D341Med (cell line): ENCODE measurements around the gene ABCC8.

Experiments
- DNase-seq: peaks from one replicate; pipeline ENCODE4 v3.0.0; 2012; ENCODE audit warnings: low spot score

ABCC8 gene

GRCh38 chr11:17471501-17471900 lies 5.1 kb downstream of the ABCC8 start:
- no peak for DNase-seq

- no peak for DNase-seq
These were observed 6.6 kb downstream of the ABCC8 start for GRCh38 chr11:17469998-17470397.

GRCh38 chr11:17468122-17468521 lies 8.5 kb downstream of the ABCC8 start:
- no peak for DNase-seq

- DNase-seq: no peak
These were observed 13.0 kb downstream of the ABCC8 start for GRCh38 chr11:17463546-17464174.

GRCh38 chr11:17462940-17463339 lies 13.7 kb downstream of the ABCC8 start:
- DNase-seq: no peak

- no peak for DNase-seq
These were observed 16.2 kb downstream of the ABCC8 start for GRCh38 chr11:17460406-17460805.

GRCh38 chr11:17459236-17459896 lies 17.3 kb downstream of the ABCC8 start:
- DNase-seq: no peak

GRCh38 chr11:17458268-17458667 lies 18.4 kb downstream of the ABCC8 start:
- no peak for DNase-seq

GRCh38 chr11:17457396-17458173 lies 19.1 kb downstream of the ABCC8 start:
- no peak for DNase-seq

GRCh38 chr11:17452668-17453067 lies 24.0 kb downstream of the ABCC8 start:
- DNase-seq: no peak

GRCh38 chr11:17449158-17449557 lies 27.5 kb downstream of the ABCC8 start:
- DNase-seq: no peak

- DNase-seq: no peak
These were observed 30.2 kb downstream of the ABCC8 start for GRCh38 chr11:17446482-17446881.

- DNase-seq: no peak
These were observed 31.3 kb downstream of the ABCC8 start for GRCh38 chr11:17445240-17445795.

GRCh38 chr11:17443926-17444690 lies 32.5 kb downstream of the ABCC8 start:
- DNase-seq: peak; percentile 80

- no peak for DNase-seq
These were observed 33.2 kb downstream of the ABCC8 start for GRCh38 chr11:17443423-17443822.

- no peak for DNase-seq
These were observed 33.6 kb downstream of the ABCC8 start for GRCh38 chr11:17443000-17443399.

GRCh38 chr11:17439316-17439782 lies 37.3 kb downstream of the ABCC8 start:
- no peak for DNase-seq

GRCh38 chr11:17437366-17437765 lies 39.3 kb downstream of the ABCC8 start:
- no peak for DNase-seq

GRCh38 chr11:17434108-17434507 lies 42.5 kb downstream of the ABCC8 start:
- peak; percentile 80 for DNase-seq

- DNase-seq: peak; percentile 48
These were observed 44.6 kb downstream of the ABCC8 start for GRCh38 chr11:17432002-17432401.

- DNase-seq: peak; percentile 81
These were observed 45.5 kb downstream of the ABCC8 start for GRCh38 chr11:17431139-17431538.

GRCh38 chr11:17430616-17431015 lies 46.0 kb downstream of the ABCC8 start:
- DNase-seq: no peak
